Measurements from ENCODE around the gene VGLL4. TPM values are rescaled to one million over a fixed set of nuclear protein-coding genes. Genes with fewer than 3 reads are reported as not detected.

The VGLL4 gene
- total RNA-seq, 1 experiment from 2014 or later: 46.1 TPM

GRCh38 chr3:11593318-11594034, 50.2 kb downstream of the VGLL4 start:
- H3K4me3 ChIP-seq (ENCODE audit: low read depth, low read length): no peak overlapping the region
- H3K36me3 Mint-ChIP-seq (ENCODE audit: insufficient read depth, unreplicated experiment): peaks cover 29% of the 10 kb centered on the region
- TF ChIP-seq CTCF (IDR thresholded peaks at IDR 0.05; ENCODE audit: insufficient read depth in 1 of 2, low read depth in 1 of 2, low read length in 1 of 2, severe bottlenecking in 1 of 2, unreplicated experiment in 1 of 2): no peak
- H3K27me3 ChIP-seq (replicated peaks; ENCODE audit: control insufficient read depth, insufficient read depth, low read length): no peaks in the 10 kb centered on the region
- H3K4me1 ChIP-seq: 0 out of 2 replicates have a peak, but pooled peaks cover 11% of the 10 kb centered on the region
- H3K9me3 Mint-ChIP-seq (ENCODE audit: unreplicated experiment): peaks cover 14% of the 10 kb centered on the region
- ChIA-PET CTCF (no interaction called here), POLR2A (no interaction called here)
- intact Hi-C loops (cut with micrococcal nuclease; ENCODE audit: unreplicated experiment): no loop called here
- no peaks in the 10 kb centered on the region for H3K27me3 Mint-ChIP-seq (ENCODE audit: insufficient read depth, unreplicated experiment)
- H3K4me1 Mint-ChIP-seq (ENCODE audit: low read depth, unreplicated experiment): peaks cover 25% of the 10 kb centered on the region
- H3K36me3 ChIP-seq (ENCODE audit: control insufficient read depth, insufficient read depth, low read length): 0 out of 2 replicates have a peak, but pooled peaks cover 2% of the 10 kb centered on the region
- BruUV-seq (replicated peaks): no TSS peak
- H3K4me3 Mint-ChIP-seq (ENCODE audit: unreplicated experiment): no peak overlapping the region
- DNase-seq: no peak
- no peaks in the 10 kb centered on the region for H3K9me3 ChIP-seq
- H3K27ac Mint-ChIP-seq (ENCODE audit: unreplicated experiment): peak overlapping the region; percentile 86

- intact Hi-C loops (cut with micrococcal nuclease; ENCODE audit: unreplicated experiment): no loop called here
- DNase-seq: no peak
- no peaks in the 10 kb centered on the region for H3K27me3 ChIP-seq (replicated peaks; ENCODE audit: control insufficient read depth, insufficient read depth, low read length)
- no peak overlapping the region for H3K4me3 ChIP-seq (ENCODE audit: low read depth, low read length)
- H3K9me3 Mint-ChIP-seq (ENCODE audit: unreplicated experiment): peaks cover 6% of the 10 kb centered on the region
- 0 out of 2 replicates have a peak, but pooled peaks cover 2% of the 10 kb centered on the region for H3K36me3 ChIP-seq (ENCODE audit: control insufficient read depth, insufficient read depth, low read length)
- no peak for TF ChIP-seq CTCF (IDR thresholded peaks at IDR 0.05; ENCODE audit: insufficient read depth in 1 of 2, low read depth in 1 of 2, low read length in 1 of 2, severe bottlenecking in 1 of 2, unreplicated experiment in 1 of 2)
- no peaks in the 10 kb centered on the region for H3K9me3 ChIP-seq
- CTCF ChIA-PET: no interaction called here
- H3K27ac Mint-ChIP-seq (ENCODE audit: unreplicated experiment): peak overlapping the region; percentile 86
- H3K4me3 Mint-ChIP-seq (ENCODE audit: unreplicated experiment): no peak overlapping the region
- no peaks in the 10 kb centered on the region for H3K27me3 Mint-ChIP-seq (ENCODE audit: insufficient read depth, unreplicated experiment)
- POLR2A ChIA-PET: no interaction called here
- H3K4me1 Mint-ChIP-seq (ENCODE audit: low read depth, unreplicated experiment): peaks cover 21% of the 10 kb centered on the region
- no TSS peak for BruUV-seq (replicated peaks)
- H3K4me1 ChIP-seq: 0 out of 2 replicates have a peak, but pooled peaks cover 11% of the 10 kb centered on the region
- peaks cover 21% of the 10 kb centered on the region for H3K36me3 Mint-ChIP-seq (ENCODE audit: insufficient read depth, unreplicated experiment)
Measured at GRCh38 chr3:11592445-11593298, 51.0 kb downstream of the VGLL4 start.

GRCh38 chr3:11591391-11592282, 52.1 kb downstream of the VGLL4 start:
- peaks cover 21% of the 10 kb centered on the region for H3K4me1 Mint-ChIP-seq (ENCODE audit: low read depth, unreplicated experiment)
- CTCF ChIA-PET: no interaction called here
- no peaks in the 10 kb centered on the region for H3K27me3 ChIP-seq (replicated peaks; ENCODE audit: control insufficient read depth, insufficient read depth, low read length)
- POLR2A ChIA-PET: no interaction called here
- H3K36me3 Mint-ChIP-seq (ENCODE audit: insufficient read depth, unreplicated experiment): peaks cover 13% of the 10 kb centered on the region
- TF ChIP-seq CTCF (IDR thresholded peaks at IDR 0.05; ENCODE audit: insufficient read depth in 1 of 2, low read depth in 1 of 2, low read length in 1 of 2, severe bottlenecking in 1 of 2, unreplicated experiment in 1 of 2): no peak
- H3K36me3 ChIP-seq (ENCODE audit: control insufficient read depth, insufficient read depth, low read length): 0 out of 2 replicates have a peak, but pooled peaks cover 2% of the 10 kb centered on the region
- H3K9me3 Mint-ChIP-seq (ENCODE audit: unreplicated experiment): no peaks in the 10 kb centered on the region
- H3K4me1 ChIP-seq: 0 out of 2 replicates have a peak, but pooled peaks cover 11% of the 10 kb centered on the region
- intact Hi-C loops (cut with micrococcal nuclease; ENCODE audit: unreplicated experiment): no loop called here
- H3K9me3 ChIP-seq: no peaks in the 10 kb centered on the region
- no peak overlapping the region for H3K4me3 Mint-ChIP-seq (ENCODE audit: unreplicated experiment)
- DNase-seq: no peak
- BruUV-seq (replicated peaks): no TSS peak
- H3K27me3 Mint-ChIP-seq (ENCODE audit: insufficient read depth, unreplicated experiment): no peaks in the 10 kb centered on the region
- no peak overlapping the region for H3K4me3 ChIP-seq (ENCODE audit: low read depth, low read length)
- H3K27ac Mint-ChIP-seq (ENCODE audit: unreplicated experiment): peak overlapping the region; percentile 32

Data from Caco-2 (cell line).